Right lobe of liver (tissue), 4 donors: ENCODE results near the gene PCED1B.
"Not testable (repeated sequence)": the region's sequence is repeated elsewhere in the genome, so short reads cannot be mapped to it uniquely, and the experiment has no call there.

Source experiments
- POLR2A ChIP-seq: fragments of 450-650 bp; IDR thresholded peaks from one replicate; pipeline ENCODE4 v1.6.1; 2017; ENCODE audit warnings: antibody characterized with exemption, mild to moderate bottlenecking
- TF ChIP-seq, protein P1 (sequence below), 4 donors: fragments of 200-600 bp in 3 of 4; fragments of 450-650 bp in 1 of 4; IDR thresholded peaks; one replicate each; pipeline versions ENCODE4 v1.5.1 to v1.8.0; 2016 to 2022; ENCODE audit warnings: antibody characterized with exemption in 4 of 4, mild to moderate bottlenecking in 2 of 4
- donor health status: DM: no; HTN: no; CAD: no.
- donor health status: DM: no; HTN: no; CAD: no.
- donor health status: DM: no; HTN: yes; CAD: no.

DNA sequence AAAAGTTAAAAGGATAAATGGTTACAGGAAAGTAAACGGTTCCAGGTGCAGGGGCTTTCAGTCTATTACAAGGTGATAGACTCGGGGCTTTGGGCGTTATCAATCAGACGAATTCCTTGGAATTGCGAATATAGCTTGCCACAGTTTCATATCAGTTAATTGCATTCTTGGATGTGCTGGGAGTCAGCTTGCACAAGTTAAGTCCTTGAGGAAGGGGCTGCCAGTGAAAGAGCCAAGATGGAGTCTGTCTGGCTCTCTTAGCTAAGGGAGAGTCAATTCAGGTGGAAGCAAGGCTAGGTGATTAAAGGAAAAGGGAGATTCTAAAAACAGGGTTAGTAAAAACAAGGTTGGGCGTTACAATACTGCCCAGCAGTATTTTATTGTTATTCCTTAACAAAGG is 121.8 kb downstream of the PCED1B start:
- TF ChIP-seq, protein P1, sequence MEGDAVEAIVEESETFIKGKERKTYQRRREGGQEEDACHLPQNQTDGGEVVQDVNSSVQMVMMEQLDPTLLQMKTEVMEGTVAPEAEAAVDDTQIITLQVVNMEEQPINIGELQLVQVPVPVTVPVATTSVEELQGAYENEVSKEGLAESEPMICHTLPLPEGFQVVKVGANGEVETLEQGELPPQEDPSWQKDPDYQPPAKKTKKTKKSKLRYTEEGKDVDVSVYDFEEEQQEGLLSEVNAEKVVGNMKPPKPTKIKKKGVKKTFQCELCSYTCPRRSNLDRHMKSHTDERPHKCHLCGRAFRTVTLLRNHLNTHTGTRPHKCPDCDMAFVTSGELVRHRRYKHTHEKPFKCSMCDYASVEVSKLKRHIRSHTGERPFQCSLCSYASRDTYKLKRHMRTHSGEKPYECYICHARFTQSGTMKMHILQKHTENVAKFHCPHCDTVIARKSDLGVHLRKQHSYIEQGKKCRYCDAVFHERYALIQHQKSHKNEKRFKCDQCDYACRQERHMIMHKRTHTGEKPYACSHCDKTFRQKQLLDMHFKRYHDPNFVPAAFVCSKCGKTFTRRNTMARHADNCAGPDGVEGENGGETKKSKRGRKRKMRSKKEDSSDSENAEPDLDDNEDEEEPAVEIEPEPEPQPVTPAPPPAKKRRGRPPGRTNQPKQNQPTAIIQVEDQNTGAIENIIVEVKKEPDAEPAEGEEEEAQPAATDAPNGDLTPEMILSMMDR (IDR thresholded peaks at IDR 0.05), result not testable (repeated sequence)
- not testable (repeated sequence) for TF ChIP-seq POLR2A
